SK-N-SH treated with all-trans-retinoic acid at 6 μM for 48 hours (cell line): ENCODE results near the gene TEN1.

ENCODE experiments used
- OSR1 ChIP-seq: fragments of 250-450 bp; sonication (Bioruptor Pico); IDR thresholded peaks from 2 replicates; pipeline ENCODE4 v1.8.0; 2022; ENCODE audit warnings: moderate library complexity, mild to moderate bottlenecking, inconsistent platforms
- TF ChIP-seq, protein P1 (sequence below): fragments of 250-450 bp; sonication (Bioruptor Pico); IDR thresholded peaks from 2 replicates; pipeline ENCODE4 v1.5.1; 2020; ENCODE audit warnings: low read depth, mild to moderate bottlenecking, moderate library complexity
- TF ChIP-seq, protein P2 (sequence below): fragments of 250-450 bp; sonication (Bioruptor Pico); IDR thresholded peaks from 2 replicates; pipeline ENCODE4 v1.8.0; 2020; ENCODE audit warnings: mild to moderate bottlenecking, moderate library complexity, borderline replicate concordance

DNA sequence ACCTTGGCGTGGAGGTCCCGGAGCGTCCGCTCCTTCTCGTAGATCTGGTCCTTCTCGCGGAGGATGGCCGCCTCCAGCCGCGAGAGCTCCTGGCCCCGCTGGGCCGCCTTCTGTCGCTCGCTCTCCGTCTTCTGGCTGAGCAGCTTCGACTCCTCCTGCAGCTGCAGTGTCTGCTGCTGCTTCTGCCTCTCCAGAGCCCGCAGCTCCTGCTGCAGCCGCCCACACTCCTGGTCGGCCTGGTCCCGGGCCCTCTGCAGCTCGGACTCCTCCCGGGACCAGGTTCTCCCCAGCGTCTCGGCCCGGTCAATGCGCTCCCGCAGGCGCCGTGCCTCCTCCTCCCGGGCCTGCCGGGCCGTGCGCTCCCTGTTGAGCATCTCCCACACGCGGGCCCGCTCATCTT is 29.2 kb downstream of the TEN1 start:
- TF ChIP-seq, protein P1, sequence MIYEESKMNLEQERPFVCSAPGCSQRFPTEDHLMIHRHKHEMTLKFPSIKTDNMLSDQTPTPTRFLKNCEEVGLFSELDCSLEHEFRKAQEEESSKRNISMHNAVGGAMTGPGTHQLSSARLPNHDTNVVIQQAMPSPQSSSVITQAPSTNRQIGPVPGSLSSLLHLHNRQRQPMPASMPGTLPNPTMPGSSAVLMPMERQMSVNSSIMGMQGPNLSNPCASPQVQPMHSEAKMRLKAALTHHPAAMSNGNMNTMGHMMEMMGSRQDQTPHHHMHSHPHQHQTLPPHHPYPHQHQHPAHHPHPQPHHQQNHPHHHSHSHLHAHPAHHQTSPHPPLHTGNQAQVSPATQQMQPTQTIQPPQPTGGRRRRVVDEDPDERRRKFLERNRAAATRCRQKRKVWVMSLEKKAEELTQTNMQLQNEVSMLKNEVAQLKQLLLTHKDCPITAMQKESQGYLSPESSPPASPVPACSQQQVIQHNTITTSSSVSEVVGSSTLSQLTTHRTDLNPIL (CRISPR knock-in tag), result no peak
- TF ChIP-seq, protein P2, sequence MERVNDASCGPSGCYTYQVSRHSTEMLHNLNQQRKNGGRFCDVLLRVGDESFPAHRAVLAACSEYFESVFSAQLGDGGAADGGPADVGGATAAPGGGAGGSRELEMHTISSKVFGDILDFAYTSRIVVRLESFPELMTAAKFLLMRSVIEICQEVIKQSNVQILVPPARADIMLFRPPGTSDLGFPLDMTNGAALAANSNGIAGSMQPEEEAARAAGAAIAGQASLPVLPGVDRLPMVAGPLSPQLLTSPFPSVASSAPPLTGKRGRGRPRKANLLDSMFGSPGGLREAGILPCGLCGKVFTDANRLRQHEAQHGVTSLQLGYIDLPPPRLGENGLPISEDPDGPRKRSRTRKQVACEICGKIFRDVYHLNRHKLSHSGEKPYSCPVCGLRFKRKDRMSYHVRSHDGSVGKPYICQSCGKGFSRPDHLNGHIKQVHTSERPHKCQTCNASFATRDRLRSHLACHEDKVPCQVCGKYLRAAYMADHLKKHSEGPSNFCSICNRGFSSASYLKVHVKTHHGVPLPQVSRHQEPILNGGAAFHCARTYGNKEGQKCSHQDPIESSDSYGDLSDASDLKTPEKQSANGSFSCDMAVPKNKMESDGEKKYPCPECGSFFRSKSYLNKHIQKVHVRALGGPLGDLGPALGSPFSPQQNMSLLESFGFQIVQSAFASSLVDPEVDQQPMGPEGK (CRISPR knock-in tag), result no peak
- no peak for TF ChIP-seq OSR1
